Subcutaneous adipose tissue (tissue), 4 donors: ENCODE measurements around the gene LRRC47. TPM values are rescaled to one million over a fixed set of nuclear protein-coding genes. Genes with fewer than 3 reads are reported as not detected.

Source experiments
- CTCF ChIP-seq: fragments of 450-650 bp; IDR thresholded peaks from one replicate; pipeline ENCODE4 v1.5.1; 2016; ENCODE audit warnings: low read depth, mild to moderate bottlenecking, control low read depth, antibody characterized with exemption, moderate library complexity
- total RNA-seq, 4 donors: library from RNA; depleted of rRNA; stranded (reverse); fragments of >200 nt; gene quantifications; one replicate each; pipeline ENCODE4 v1.1.0, GENCODE V29; 2016

LRRC47 gene
- total RNA-seq, 4 donors from 2014 or later, result 17.7 to 42.0 (median 22.3) TPM

GRCh38 chr1:3735027-3735681 is 61.1 kb downstream of the LRRC47 start:
- no peak for TF ChIP-seq CTCF

- TF ChIP-seq CTCF, result no peak
These were observed 61.7 kb downstream of the LRRC47 start for GRCh38 chr1:3734602-3735001.

GRCh38 chr1:3733883-3734589 is 62.3 kb downstream of the LRRC47 start:
- no peak for TF ChIP-seq CTCF

GRCh38 chr1:3733094-3733882 is 63.0 kb downstream of the LRRC47 start:
- no peak for TF ChIP-seq CTCF

GRCh38 chr1:3732434-3733093 is 63.7 kb downstream of the LRRC47 start:
- no peak for TF ChIP-seq CTCF

- TF ChIP-seq CTCF, result no peak
These were observed 64.5 kb downstream of the LRRC47 start for GRCh38 chr1:3731583-3732433.
